OCI-LY3 (cell line): ENCODE data around the gene ELK3.

Experiments used
- H2AFZ ChIP-seq: fragments of 200-600, 300-600 bp; shearing (Covaris generic); 2 replicates; pipeline ENCODE4 v1.6.0; 2014; ENCODE audit warnings: antibody characterized with exemption, low read depth, low read length
- H3K27ac ChIP-seq: fragments of 200-600, 300-600 bp; sonication (generic); 2 replicates; pipeline ENCODE4 v1.5.1; 2014; ENCODE audit warnings: mild to moderate bottlenecking, low read length, moderate library complexity, mixed read lengths
- H3K27me3 ChIP-seq: fragments of 200-600, 300-600 bp; sonication (generic); 2 replicates; pipeline ENCODE4 v1.6.1; 2014; ENCODE audit warnings: low read depth, low read length, mixed read lengths
- H3K36me3 ChIP-seq: fragments of 200-600, 300-600 bp; sonication (generic); replicated peaks from 2 replicates; pipeline ENCODE3; 2014; ENCODE audit warnings: low read depth, low read length, mixed read lengths
- H3K4me1 ChIP-seq: fragments of 300-600, 200-600 bp; sonication (generic); 2 replicates; pipeline ENCODE4 v1.6.1; 2014; ENCODE audit warnings: low read length, mixed read lengths
- H3K4me2 ChIP-seq: fragments of 200-600, 300-600 bp; sonication (generic); 2 replicates; pipeline ENCODE4 v1.6.1; 2014; ENCODE audit warnings: low read length, mixed read lengths
- H3K4me3 ChIP-seq: fragments of 300-600, 200-600 bp; sonication (generic); 2 replicates; pipeline ENCODE4 v1.5.1; 2014; ENCODE audit warnings: antibody characterized with exemption, mild to moderate bottlenecking, low read length, moderate library complexity
- H3K79me2 ChIP-seq: fragments of 300-600, 200-600 bp; shearing (Covaris generic); 2 replicates; pipeline ENCODE4 v1.6.1; 2014; ENCODE audit warnings: mild to moderate bottlenecking, low read length, mixed read lengths
- H3K9ac ChIP-seq: fragments of 300-600, 200-600 bp; shearing (Covaris generic); 2 replicates; pipeline ENCODE4 v1.6.0; 2014; ENCODE audit warnings: mild to moderate bottlenecking, low read length, moderate library complexity
- H3K9me3 ChIP-seq: fragments of 200-600, 300-600 bp; shearing (Covaris generic); 2 replicates; pipeline ENCODE4 v1.6.1; 2014; ENCODE audit warnings: low read length, mixed read lengths; ENCODE audit not compliant: insufficient read depth
- H4K20me1 ChIP-seq: fragments of 200-600, 300-600 bp; sonication (generic); 2 replicates; pipeline ENCODE4 v1.6.1; 2016; ENCODE audit warnings: low read length, mixed read lengths; ENCODE audit not compliant: insufficient read depth
- EZH2phosphoT487 ChIP-seq: fragments of 200-600 bp; shearing (Covaris generic); IDR thresholded peaks from 2 replicates; pipeline ENCODE4 v1.6.1; 2018; ENCODE audit warnings: antibody characterized with exemption, mixed run types, low read depth
- TF ChIP-seq, protein P1 (sequence below): fragments of 200-600, 300-600 bp; sonication (generic); IDR thresholded peaks from 2 replicates; pipeline ENCODE4 v1.5.1; 2014; ENCODE audit warnings: antibody characterized with exemption, low read length, low read depth

The ELK3 gene

GRCh38 chr12:96211988-96212387, 17.8 kb downstream of the ELK3 start:
- Histone ChIP-seq H2AFZ (no peak overlapping the region), H3K36me3 (peaks cover 28% of the 10 kb centered on the region), H4K20me1 (peaks cover 89% of the 10 kb centered on the region), H3K27me3 (no peaks in the 10 kb centered on the region), H3K79me2 (peaks cover 91% of the 10 kb centered on the region), H3K4me1 (peaks cover 66% of the 10 kb centered on the region), H3K9me3 (no peaks in the 10 kb centered on the region), H3K9ac (no peak overlapping the region), H3K4me3 (no peak overlapping the region), H3K27ac (no peak overlapping the region), H3K4me2 (no peak overlapping the region)
- TF ChIP-seq, protein P1, sequence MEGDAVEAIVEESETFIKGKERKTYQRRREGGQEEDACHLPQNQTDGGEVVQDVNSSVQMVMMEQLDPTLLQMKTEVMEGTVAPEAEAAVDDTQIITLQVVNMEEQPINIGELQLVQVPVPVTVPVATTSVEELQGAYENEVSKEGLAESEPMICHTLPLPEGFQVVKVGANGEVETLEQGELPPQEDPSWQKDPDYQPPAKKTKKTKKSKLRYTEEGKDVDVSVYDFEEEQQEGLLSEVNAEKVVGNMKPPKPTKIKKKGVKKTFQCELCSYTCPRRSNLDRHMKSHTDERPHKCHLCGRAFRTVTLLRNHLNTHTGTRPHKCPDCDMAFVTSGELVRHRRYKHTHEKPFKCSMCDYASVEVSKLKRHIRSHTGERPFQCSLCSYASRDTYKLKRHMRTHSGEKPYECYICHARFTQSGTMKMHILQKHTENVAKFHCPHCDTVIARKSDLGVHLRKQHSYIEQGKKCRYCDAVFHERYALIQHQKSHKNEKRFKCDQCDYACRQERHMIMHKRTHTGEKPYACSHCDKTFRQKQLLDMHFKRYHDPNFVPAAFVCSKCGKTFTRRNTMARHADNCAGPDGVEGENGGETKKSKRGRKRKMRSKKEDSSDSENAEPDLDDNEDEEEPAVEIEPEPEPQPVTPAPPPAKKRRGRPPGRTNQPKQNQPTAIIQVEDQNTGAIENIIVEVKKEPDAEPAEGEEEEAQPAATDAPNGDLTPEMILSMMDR, result no peak
- TF ChIP-seq EZH2phosphoT487, result no peak

DNA sequence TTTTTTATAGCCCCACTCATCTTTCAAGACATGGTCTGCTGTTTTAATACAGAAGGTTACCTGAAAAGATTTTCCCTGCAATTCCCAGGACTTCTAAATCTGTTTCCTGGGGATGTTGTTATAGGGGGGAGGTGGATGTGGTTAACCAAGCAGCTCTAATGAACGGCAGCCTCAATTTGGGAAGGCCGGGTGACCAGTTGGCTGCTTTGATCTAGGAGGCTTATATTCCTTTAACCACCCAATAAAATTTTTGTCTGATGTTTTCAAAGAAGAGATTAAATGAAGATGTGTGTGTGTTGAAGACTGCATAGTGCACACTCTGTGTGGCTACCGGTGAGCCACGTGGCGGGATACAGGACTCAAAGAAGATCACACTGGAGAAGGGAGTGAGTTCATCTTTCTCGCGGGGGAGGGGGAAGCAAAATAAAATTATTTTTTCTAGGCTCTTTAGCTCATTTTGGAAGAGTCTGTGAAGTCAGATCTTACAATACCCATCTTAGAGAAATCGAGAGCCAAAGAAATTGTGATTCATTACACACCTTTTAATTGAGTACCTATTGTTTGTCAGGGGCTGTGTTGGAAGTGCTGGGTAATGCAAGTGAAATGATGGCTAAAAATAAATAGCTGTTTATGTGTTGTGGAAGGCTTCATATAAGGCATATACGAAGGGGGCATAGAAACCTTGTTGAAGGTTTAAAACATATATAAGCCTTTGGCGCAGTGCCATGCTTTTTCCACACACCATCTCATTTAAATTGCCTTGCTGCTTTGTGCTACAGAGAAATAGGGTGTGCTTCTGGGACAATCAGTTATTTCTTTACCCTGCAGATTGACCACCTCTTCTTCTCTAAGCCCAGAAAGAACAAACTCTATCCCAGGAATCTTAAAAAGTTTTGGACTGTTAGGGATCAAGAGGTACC, 18.5 kb downstream of the ELK3 start:
- H3K4me3 ChIP-seq, result no peak overlapping the region
- no peaks in the 10 kb centered on the region for H3K9me3 ChIP-seq
- no peak overlapping the region for H3K27ac ChIP-seq
- TF ChIP-seq, protein P1, result no peak
- no peak for TF ChIP-seq EZH2phosphoT487
- no peak overlapping the region for H2AFZ ChIP-seq
- H3K27me3 ChIP-seq, result no peaks in the 10 kb centered on the region
- H4K20me1 ChIP-seq, result peaks cover 86% of the 10 kb centered on the region
- H3K4me2 ChIP-seq, result no peak overlapping the region
- H3K4me1 ChIP-seq, result peaks cover 59% of the 10 kb centered on the region
- peaks cover 89% of the 10 kb centered on the region for H3K79me2 ChIP-seq
- H3K9ac ChIP-seq, result no peak overlapping the region
- peaks cover 31% of the 10 kb centered on the region for H3K36me3 ChIP-seq

DNA sequence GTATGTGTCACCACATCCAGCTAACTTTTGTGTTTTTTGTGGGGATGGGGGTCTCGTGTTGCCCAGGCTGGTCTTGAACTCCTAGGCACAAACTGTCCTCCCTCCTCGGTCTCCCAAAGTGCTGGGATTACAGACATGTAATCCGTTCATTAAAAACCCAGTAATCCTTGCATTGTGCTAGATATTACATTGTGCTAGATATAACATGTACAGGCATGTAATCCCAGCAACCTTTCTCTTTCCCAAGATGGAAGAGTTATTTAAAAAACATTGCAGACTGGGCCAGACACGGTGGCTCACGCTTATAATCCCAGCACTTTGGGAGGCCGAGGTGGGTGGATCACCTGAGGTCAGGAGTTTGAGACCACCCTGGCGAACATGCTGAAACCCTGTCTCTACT, 19.7 kb downstream of the ELK3 start:
- H3K4me3 ChIP-seq, result no peak overlapping the region

DNA sequence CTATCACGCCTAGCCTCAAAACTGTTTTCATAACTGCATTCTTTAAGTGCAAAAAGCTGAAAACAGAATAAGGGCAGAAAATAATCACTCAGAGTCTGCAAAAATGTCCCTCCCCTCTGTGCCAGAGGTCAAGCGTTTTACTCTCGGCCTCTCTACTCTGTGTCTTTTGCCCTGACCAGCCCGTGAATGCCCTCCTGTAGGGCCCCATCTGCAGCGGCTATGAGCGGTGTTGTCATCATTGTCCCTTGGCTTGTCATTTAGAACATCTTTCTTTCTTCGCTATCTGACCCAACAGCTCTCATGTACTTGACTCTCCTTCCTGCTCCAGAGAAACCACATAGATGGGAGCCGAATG, 21.7 kb downstream of the ELK3 start:
- no peak overlapping the region for H2AFZ ChIP-seq
- TF ChIP-seq EZH2phosphoT487, result no peak
- TF ChIP-seq, protein P1, result no peak
- H3K9ac ChIP-seq, result no peak overlapping the region
- no peaks in the 10 kb centered on the region for H3K9me3 ChIP-seq
- no peak overlapping the region for H3K4me2 ChIP-seq
- no peaks in the 10 kb centered on the region for H3K27me3 ChIP-seq
- H3K36me3 ChIP-seq, result peaks cover 30% of the 10 kb centered on the region
- no peak overlapping the region for H3K27ac ChIP-seq
- peaks cover 80% of the 10 kb centered on the region for H3K79me2 ChIP-seq
- H4K20me1 ChIP-seq, result peaks cover 77% of the 10 kb centered on the region
- no peak overlapping the region for H3K4me3 ChIP-seq
- H3K4me1 ChIP-seq, result peaks cover 36% of the 10 kb centered on the region

More for the DNA sequence above, 19.7 kb downstream of the ELK3 start:
- Histone ChIP-seq H3K27me3 (no peaks in the 10 kb centered on the region), H3K79me2 (peaks cover 84% of the 10 kb centered on the region), H3K4me1 (peaks cover 47% of the 10 kb centered on the region), H3K27ac (no peak overlapping the region), H3K9ac (no peak overlapping the region), H3K4me2 (no peak overlapping the region), H3K36me3 (peaks cover 31% of the 10 kb centered on the region), H2AFZ (no peak overlapping the region), H3K9me3 (no peaks in the 10 kb centered on the region), H4K20me1 (peaks cover 82% of the 10 kb centered on the region)
- TF ChIP-seq, protein P1, result no peak
- TF ChIP-seq EZH2phosphoT487, result no peak
